Measurements from ENCODE around the gene TTC31.

The TTC31 gene

DNA sequence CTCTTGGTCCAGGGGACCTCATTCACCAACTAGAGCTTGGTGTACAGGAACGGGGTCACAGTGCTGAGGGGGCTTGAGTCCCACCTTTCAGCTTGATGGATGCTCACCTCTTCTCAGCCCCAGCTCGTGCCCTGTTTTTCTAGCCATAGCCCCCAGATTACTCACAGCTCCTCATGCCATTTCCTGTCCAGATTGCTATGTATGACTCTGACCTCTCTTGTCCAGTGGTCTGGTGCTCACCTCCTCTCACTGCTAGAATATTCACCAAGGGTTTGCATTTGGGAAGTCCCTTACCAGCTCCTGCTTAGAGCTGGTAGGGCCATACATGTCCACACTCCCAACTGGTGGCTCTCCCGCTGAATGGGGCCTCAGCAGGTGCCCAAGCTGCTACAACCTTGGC lies 10.7 kb downstream of the TTC31 start:
- Histone ChIP-seq H3F3A (ENCODE audit: control insufficient read depth, insufficient read depth) (no peaks in the 10 kb centered on the region), H3K9me2 (replicated peaks; ENCODE audit: control insufficient read depth, low read length) (no peaks in the 10 kb centered on the region), H3K4me3 (ENCODE audit: low read length) (no peak overlapping the region), H3K27me3 (ENCODE audit: control insufficient read depth, low read length) (peaks cover 11% of the 10 kb centered on the region), H3K4me2 (ENCODE audit: low read length) (no peak overlapping the region), H4K20me1 (ENCODE audit: control insufficient read depth, insufficient read depth, low read depth, low read length) (no peaks in the 10 kb centered on the region), H3K79me2 (ENCODE audit: control insufficient read depth, low read length) (no peaks in the 10 kb centered on the region), H3K4me1 (ENCODE audit: control insufficient read depth, low read length) (peaks cover 4% of the 10 kb centered on the region; the same call in 1 of the 2 replicates), H3K36me3 (ENCODE audit: control insufficient read depth, low read length) (peaks cover 29% of the 10 kb centered on the region), H3K9me3 (ENCODE audit: control insufficient read depth, insufficient read depth, low read length) (no peaks in the 10 kb centered on the region), H3K27ac (ENCODE audit: low read depth, low read length) (no peak overlapping the region)
- no peak for TF ChIP-seq EZH2phosphoT487 (IDR thresholded peaks at IDR 0.05; ENCODE audit: borderline replicate concordance, low read length)
- TF ChIP-seq CTCF (IDR thresholded peaks at IDR 0.05; ENCODE audit: low read depth, low read length, poor library complexity, severe bottlenecking): no peak

DNA sequence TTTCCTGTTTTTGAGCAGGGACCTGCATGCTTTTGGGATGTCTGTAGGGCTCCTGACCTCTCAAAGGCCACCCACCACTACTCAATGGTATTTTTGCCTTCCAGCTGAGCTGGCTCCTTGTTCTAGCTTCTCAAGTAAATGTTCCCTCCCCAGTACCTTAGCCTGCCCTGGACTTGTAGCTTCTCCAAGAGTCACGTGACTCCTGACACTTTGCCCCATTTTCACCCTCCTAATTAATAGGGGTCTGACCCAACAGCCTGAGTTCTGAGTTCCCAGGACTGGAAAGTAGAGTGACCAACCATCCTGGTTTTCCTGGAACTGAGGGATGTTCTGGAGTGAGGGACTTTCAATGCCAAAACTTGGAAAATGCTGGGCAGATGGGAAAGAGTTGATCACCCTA lies 12.6 kb downstream of the TTC31 start:
- Histone ChIP-seq H3K4me3 (ENCODE audit: low read length) (no peak overlapping the region), H3K4me2 (ENCODE audit: low read length) (no peak overlapping the region), H3K9me3 (ENCODE audit: control insufficient read depth, insufficient read depth, low read length) (no peaks in the 10 kb centered on the region), H3K9me2 (replicated peaks; ENCODE audit: control insufficient read depth, low read length) (no peaks in the 10 kb centered on the region), H3K4me1 (ENCODE audit: control insufficient read depth, low read length) (peaks cover 6% of the 10 kb centered on the region; the same call in 1 of the 2 replicates), H3K36me3 (ENCODE audit: control insufficient read depth, low read length) (peaks cover 29% of the 10 kb centered on the region), H3F3A (ENCODE audit: control insufficient read depth, insufficient read depth) (no peaks in the 10 kb centered on the region), H3K27me3 (ENCODE audit: control insufficient read depth, low read length) (peaks cover 30% of the 10 kb centered on the region), H3K27ac (ENCODE audit: low read depth, low read length) (no peak overlapping the region), H4K20me1 (ENCODE audit: control insufficient read depth, insufficient read depth, low read depth, low read length) (no peaks in the 10 kb centered on the region), H3K79me2 (ENCODE audit: control insufficient read depth, low read length) (no peaks in the 10 kb centered on the region)
- no peak for TF ChIP-seq CTCF (IDR thresholded peaks at IDR 0.05; ENCODE audit: low read depth, low read length, poor library complexity, severe bottlenecking)
- no peak for TF ChIP-seq EZH2phosphoT487 (IDR thresholded peaks at IDR 0.05; ENCODE audit: borderline replicate concordance, low read length)

DNA sequence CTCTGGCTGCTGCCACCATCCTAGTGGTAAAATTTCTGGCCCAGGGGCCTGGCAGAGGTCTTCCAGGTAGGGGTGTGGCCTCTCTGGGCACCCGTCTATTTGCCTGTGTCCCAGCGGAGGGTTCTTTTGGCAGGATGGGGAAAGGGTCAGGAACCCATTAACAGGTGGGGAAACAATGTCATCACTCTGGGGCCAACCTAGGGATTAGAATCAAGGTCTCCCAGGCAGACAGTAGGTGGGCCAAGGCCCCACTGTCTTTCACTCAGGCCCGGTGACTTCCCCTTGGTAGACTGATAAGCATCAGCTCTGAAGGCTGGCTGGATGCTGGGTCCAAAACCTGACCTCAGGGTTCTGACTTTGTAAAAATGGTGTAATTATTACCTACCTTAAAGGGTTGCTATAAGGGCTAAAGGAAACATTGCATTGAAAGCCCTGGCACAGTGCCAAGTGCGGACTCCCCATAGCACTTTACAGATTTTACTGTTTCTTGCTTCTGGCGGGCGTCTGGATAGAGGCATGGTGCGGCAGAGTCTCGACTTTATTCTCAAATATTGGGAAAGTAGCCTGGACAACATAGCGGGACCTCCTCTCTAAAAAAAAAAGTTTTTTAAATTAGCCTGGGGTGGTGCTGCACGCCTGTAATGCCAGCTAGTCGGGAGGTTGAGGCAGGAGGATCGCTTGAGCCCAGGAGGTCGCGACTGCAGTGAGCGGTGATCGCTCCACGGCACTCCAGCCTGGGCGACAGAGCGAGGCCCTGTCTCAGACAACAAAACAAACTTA lies 14.3 kb downstream of the TTC31 start:
- Histone ChIP-seq H3K27me3 (ENCODE audit: control insufficient read depth, low read length) (peaks cover 47% of the 10 kb centered on the region), H3K9me2 (replicated peaks; ENCODE audit: control insufficient read depth, low read length) (no peaks in the 10 kb centered on the region), H4K20me1 (ENCODE audit: control insufficient read depth, insufficient read depth, low read depth, low read length) (no peaks in the 10 kb centered on the region), H3K27ac (ENCODE audit: low read depth, low read length) (no peak overlapping the region), H3K4me1 (ENCODE audit: control insufficient read depth, low read length) (peaks cover 6% of the 10 kb centered on the region; the same call in 1 of the 2 replicates), H3K9me3 (ENCODE audit: control insufficient read depth, insufficient read depth, low read length) (no peaks in the 10 kb centered on the region), H3K79me2 (ENCODE audit: control insufficient read depth, low read length) (no peaks in the 10 kb centered on the region), H3F3A (ENCODE audit: control insufficient read depth, insufficient read depth) (no peaks in the 10 kb centered on the region), H3K4me3 (ENCODE audit: low read length) (no peak overlapping the region), H3K4me2 (ENCODE audit: low read length) (no peak overlapping the region; the same call in 1 of the 2 replicates), H3K36me3 (ENCODE audit: control insufficient read depth, low read length) (peaks cover 15% of the 10 kb centered on the region)
- no peak for TF ChIP-seq CTCF (IDR thresholded peaks at IDR 0.05; ENCODE audit: low read depth, low read length, poor library complexity, severe bottlenecking)
- no peak for TF ChIP-seq EZH2phosphoT487 (IDR thresholded peaks at IDR 0.05; ENCODE audit: borderline replicate concordance, low read length)
